Natural killer cell (primary cell): ENCODE data around the gene TBX18. TPM values are rescaled to one million over a fixed set of nuclear protein-coding genes. Genes with fewer than 3 reads are reported as not detected.

Experiments
- ATAC-seq, 3 donors: fragments of 150-1000 bp in 2 of 3; fragments of 200-7000 bp in 1 of 3; cut with Tn5 transposase; 1 replicate in 1 of 3; 2 replicates in 2 of 3; pipeline ENCODE4 v1.10.0; 2021; ENCODE audit warnings: mild to moderate bottlenecking in 2 of 3, moderate library complexity in 2 of 3
- DNase-seq, 2 donors: peaks; one replicate each; pipeline versions ENCODE4 v3.0.0 to v3.0.0-alpha.2; 2013 to 2021; ENCODE audit warnings: mixed read lengths in 1 of 2
- H3K27ac ChIP-seq: one replicate; pipeline ENCODE4 v1.5.1; 2013; ENCODE audit warnings: mild to moderate bottlenecking, low read length
- H3K27me3 ChIP-seq: one replicate; pipeline ENCODE4 v1.6.1; 2013; ENCODE audit warnings: low read length; ENCODE audit not compliant: control insufficient read depth, insufficient read depth
- H3K36me3 ChIP-seq: one replicate; pipeline ENCODE4 v1.6.1; 2013; ENCODE audit warnings: low read length; ENCODE audit not compliant: control insufficient read depth, insufficient read depth
- H3K4me1 ChIP-seq: one replicate; pipeline ENCODE4 v1.6.1; 2013; ENCODE audit warnings: low read length; ENCODE audit not compliant: control insufficient read depth, insufficient read depth
- H3K4me3 ChIP-seq: one replicate; pipeline ENCODE4 v1.5.1; 2013; ENCODE audit warnings: low read length
- H3K9me3 ChIP-seq: one replicate; pipeline ENCODE4 v1.6.1; 2013; ENCODE audit warnings: low read length; ENCODE audit not compliant: control insufficient read depth, insufficient read depth
- H3K27ac Mint-ChIP-seq, 2 donors: one replicate each; pipeline ENCODE4 v1.8.0; 2022; ENCODE audit warnings: mild to moderate bottlenecking in 2 of 2, mixed read lengths in 2 of 2, moderate library complexity in 1 of 2
- H3K27me3 Mint-ChIP-seq, 2 donors: one replicate each; pipeline ENCODE4 v1.8.0; 2022; ENCODE audit warnings: low read depth in 2 of 2, mixed read lengths in 2 of 2
- H3K36me3 Mint-ChIP-seq: one replicate; pipeline ENCODE4 v1.8.0; 2022; ENCODE audit warnings: mixed read lengths
- H3K4me1 Mint-ChIP-seq, 2 donors: one replicate each; pipeline ENCODE4 v1.8.0; 2022; ENCODE audit warnings: mixed read lengths in 2 of 2
- H3K4me3 Mint-ChIP-seq: one replicate; pipeline ENCODE4 v1.8.0; 2022; ENCODE audit warnings: mild to moderate bottlenecking, moderate library complexity, mixed read lengths
- H3K9me3 Mint-ChIP-seq, 2 donors: one replicate each; pipeline ENCODE4 v1.8.0; 2022; ENCODE audit warnings: mixed read lengths in 2 of 2
- WGBS: methylation state at CpG from one replicate; pipeline ENCODE4 v1.1.7; 2013; ENCODE audit warnings: missing lambda C conversion rate; ENCODE audit not compliant: insufficient coverage; 5-methylcytosine and 5-hydroxymethylcytosine counted together
- intact Hi-C: fragments of 100-400 bp; cut with micrococcal nuclease; formaldehyde crosslinking; loops from one replicate; pipeline ENCODE4 v1.14.2; 2022
- total RNA-seq, 4 donors: library from RNA; stranded (reverse); fragments of 120-200 nt in 1 of 4; gene quantifications; one replicate each; pipeline versions ENCODE4 v1.2.3 to v1.2.4, GENCODE V29; 2013 to 2022
- TF ChIP-seq, protein P1 (sequence below): fragments of 200-600 bp; IDR thresholded peaks from one replicate; pipeline ENCODE4 v1.8.0; 2022; ENCODE audit warnings: antibody characterized with exemption

TBX18 gene
- total RNA-seq, 3 donors from 2014 or later (not counting 1 experiment from before 2014, with no cell fraction given), result not detected

DNA sequence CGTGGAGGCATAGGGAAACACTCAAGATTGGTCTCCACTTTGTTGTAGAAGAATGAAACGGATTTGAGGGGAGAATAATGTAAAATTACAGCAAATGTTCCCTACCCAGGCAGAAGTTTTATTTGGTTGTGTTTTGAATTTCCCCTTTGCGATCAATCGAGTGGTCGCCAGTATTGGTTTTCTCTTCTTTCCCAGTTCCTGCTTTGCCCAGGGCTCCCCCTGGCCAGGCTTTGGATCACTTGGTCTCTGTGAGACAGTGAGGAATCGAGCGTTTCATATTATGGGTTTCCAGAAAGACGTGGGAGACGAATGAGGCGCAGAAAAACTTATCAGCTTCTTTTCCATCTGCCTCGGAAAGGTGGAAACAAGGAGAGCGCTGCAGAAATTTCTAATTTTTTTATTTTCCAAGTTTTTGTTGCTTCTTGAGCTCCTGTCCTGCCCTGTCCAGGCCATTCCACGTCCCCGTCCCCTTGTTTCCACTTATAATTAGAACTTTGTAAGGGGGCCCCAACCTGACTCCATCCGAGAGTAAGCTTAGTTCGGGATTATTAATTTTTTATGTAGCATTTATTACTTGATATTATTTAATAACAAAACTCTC lies 7.5 kb upstream of the TBX18 start:
- Mint-ChIP-seq H3K27ac (no peak overlapping the region), H3K4me1 (no peaks in the 10 kb centered on the region), H3K36me3 (peaks cover 34% of the 10 kb centered on the region), H3K27me3 (peaks cover 63 to 67% of the 10 kb centered on the region in 2 donors), H3K4me3 (no peak overlapping the region), H3K9me3 (peaks cover 2 to 3% of the 10 kb centered on the region in 2 donors)
- Histone ChIP-seq H3K4me3 (no peak overlapping the region), H3K4me1 (peaks cover 6% of the 10 kb centered on the region), H3K36me3 (no peaks in the 10 kb centered on the region), H3K27me3 (peaks cover 49% of the 10 kb centered on the region), H3K27ac (no peak overlapping the region), H3K9me3 (peaks cover 5% of the 10 kb centered on the region)
- WGBS, result 13% methylated on average over 12 of the region's 16 CpGs
- no peak for ATAC-seq
- intact Hi-C loops, result no loop called here
- no peak for DNase-seq
- TF ChIP-seq, protein P1, sequence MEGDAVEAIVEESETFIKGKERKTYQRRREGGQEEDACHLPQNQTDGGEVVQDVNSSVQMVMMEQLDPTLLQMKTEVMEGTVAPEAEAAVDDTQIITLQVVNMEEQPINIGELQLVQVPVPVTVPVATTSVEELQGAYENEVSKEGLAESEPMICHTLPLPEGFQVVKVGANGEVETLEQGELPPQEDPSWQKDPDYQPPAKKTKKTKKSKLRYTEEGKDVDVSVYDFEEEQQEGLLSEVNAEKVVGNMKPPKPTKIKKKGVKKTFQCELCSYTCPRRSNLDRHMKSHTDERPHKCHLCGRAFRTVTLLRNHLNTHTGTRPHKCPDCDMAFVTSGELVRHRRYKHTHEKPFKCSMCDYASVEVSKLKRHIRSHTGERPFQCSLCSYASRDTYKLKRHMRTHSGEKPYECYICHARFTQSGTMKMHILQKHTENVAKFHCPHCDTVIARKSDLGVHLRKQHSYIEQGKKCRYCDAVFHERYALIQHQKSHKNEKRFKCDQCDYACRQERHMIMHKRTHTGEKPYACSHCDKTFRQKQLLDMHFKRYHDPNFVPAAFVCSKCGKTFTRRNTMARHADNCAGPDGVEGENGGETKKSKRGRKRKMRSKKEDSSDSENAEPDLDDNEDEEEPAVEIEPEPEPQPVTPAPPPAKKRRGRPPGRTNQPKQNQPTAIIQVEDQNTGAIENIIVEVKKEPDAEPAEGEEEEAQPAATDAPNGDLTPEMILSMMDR, result no peak

DNA sequence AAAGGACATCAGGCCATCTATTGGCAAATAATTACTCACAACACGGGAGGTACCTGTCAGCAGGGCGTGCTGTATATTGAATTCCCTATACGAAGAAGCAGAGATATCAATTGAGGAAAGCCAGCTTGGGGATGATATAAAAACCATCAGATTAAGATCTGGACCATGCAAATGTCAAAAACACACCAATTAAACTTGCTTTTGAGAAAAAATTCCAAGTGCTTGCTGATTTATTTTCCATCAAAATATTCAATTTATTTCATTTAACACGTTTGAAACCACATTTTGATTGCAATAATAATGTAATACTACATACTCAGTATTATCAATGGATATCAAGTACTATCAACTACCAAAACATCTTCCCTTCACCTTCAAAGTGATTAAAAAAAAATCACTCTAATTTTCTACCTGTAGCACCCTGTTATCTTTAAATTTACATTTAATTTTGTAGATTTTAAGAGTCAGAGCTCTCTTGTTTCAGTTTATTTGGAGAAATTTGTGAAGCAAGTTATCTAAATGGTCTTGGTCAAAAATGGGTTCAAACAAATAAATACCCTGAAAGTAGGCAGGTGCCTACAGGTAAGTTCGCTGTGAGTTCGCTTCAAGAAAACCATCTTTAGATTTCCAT lies 6.8 kb upstream of the TBX18 start:
- H3K4me1 Mint-ChIP-seq, result no peaks in the 10 kb centered on the region
- no peak for DNase-seq
- Histone ChIP-seq H3K27me3 (peaks cover 54% of the 10 kb centered on the region), H3K9me3 (peaks cover 10% of the 10 kb centered on the region), H3K36me3 (no peaks in the 10 kb centered on the region), H3K27ac (no peak overlapping the region), H3K4me1 (peaks cover 6% of the 10 kb centered on the region), H3K4me3 (no peak overlapping the region)
- peaks cover 63 to 67% of the 10 kb centered on the region in 2 donors for H3K27me3 Mint-ChIP-seq
- no peak overlapping the region for H3K27ac Mint-ChIP-seq
- intact Hi-C loops, result no loop called here
- 19% methylated on average over 5 of the region's 6 CpGs for WGBS
- no peak overlapping the region for H3K4me3 Mint-ChIP-seq
- TF ChIP-seq, protein P1, result no peak
- ATAC-seq, result no peak
- H3K9me3 Mint-ChIP-seq, result peaks cover under 1 to 2% of the 10 kb centered on the region in 2 donors
- peaks cover 34% of the 10 kb centered on the region for H3K36me3 Mint-ChIP-seq

DNA sequence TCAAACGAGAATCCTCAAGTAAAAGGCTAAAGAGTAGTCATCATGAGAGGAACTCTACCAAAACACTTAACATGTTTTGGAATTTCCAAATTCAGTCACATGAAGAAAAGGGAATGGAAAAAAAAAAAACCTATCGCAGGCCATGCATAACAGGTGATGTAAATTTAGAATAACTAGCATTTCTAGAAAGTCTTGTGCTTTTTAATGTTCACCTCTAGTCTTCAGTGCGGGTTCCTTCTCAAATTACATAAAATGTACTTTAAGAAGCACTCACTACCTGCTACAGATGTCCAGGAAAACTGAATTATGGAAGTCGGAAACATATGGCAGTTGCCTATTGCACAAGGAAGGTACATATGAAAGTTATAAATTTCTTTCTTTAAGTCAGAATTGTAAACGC lies 6.1 kb upstream of the TBX18 start:
- no peak overlapping the region for H3K27ac ChIP-seq
- peaks cover 61 to 66% of the 10 kb centered on the region in 2 donors for H3K27me3 Mint-ChIP-seq
- peaks cover 52% of the 10 kb centered on the region for H3K27me3 ChIP-seq
- no peaks in the 10 kb centered on the region for H3K4me1 Mint-ChIP-seq
- peaks cover 13% of the 10 kb centered on the region for H3K9me3 ChIP-seq
- 40% methylated on average over 1 of the region's 5 CpGs for WGBS
- no peak for DNase-seq
- intact Hi-C loops, result no loop called here
- no peak overlapping the region for H3K4me3 Mint-ChIP-seq
- ATAC-seq, result no peak
- H3K27ac Mint-ChIP-seq, result no peak overlapping the region
- peaks cover 0 to 2% of the 10 kb centered on the region in 2 donors for H3K9me3 Mint-ChIP-seq
- H3K4me1 ChIP-seq, result peaks cover 6% of the 10 kb centered on the region
- H3K36me3 Mint-ChIP-seq, result peaks cover 30% of the 10 kb centered on the region
- TF ChIP-seq, protein P1, result no peak
- no peak overlapping the region for H3K4me3 ChIP-seq
- no peaks in the 10 kb centered on the region for H3K36me3 ChIP-seq
